ENCODE data around the gene FBXO17. TPM values are rescaled to one million over a fixed set of nuclear protein-coding genes. Genes with fewer than 3 reads are reported as not detected.
A peak's percentile ranks its signal among the peaks of the same experiment; 100 is the strongest.

The FBXO17 gene
- total RNA-seq, 3 donors from 2014 or later (not counting 1 experiment from before 2014, with no cell fraction given), result not detected

DNA sequence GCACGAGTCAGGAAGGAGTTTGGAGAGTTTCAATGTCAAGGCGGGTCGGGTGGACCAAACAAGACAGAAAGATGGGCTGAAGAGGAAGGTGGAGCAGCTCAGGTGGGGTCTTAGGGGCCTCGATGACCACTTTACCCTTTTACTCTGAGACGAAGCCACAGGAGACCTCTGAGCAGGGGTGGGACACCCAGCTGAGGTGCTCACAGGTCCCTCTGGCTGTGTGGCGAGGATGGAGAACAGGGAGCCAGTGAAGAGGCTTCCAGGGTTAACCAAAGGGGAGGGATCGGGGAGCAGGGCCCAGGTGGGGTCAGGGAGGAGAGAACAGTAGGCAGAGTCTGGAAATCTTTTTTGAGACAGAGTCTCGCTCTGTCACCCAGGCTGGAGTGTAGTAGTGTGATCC, 61.6 kb downstream of the FBXO17 start:
- no peaks in the 10 kb centered on the region for H3K27me3 Mint-ChIP-seq (ENCODE audit: low read depth in 2 of 2)
- H3K27ac Mint-ChIP-seq, result no peak overlapping the region
- no peaks in the 10 kb centered on the region for H3K36me3 Mint-ChIP-seq
- intact Hi-C loops (cut with micrococcal nuclease), result no loop called here
- Histone ChIP-seq H3K4me1 (ENCODE audit: control insufficient read depth, insufficient read depth, low read length) (peaks cover 19% of the 10 kb centered on the region), H3K27me3 (ENCODE audit: control insufficient read depth, insufficient read depth, low read length) (no peaks in the 10 kb centered on the region), H3K9me3 (ENCODE audit: control insufficient read depth, insufficient read depth, low read length) (no peaks in the 10 kb centered on the region), H3K4me3 (ENCODE audit: low read length) (no peak overlapping the region), H3K36me3 (ENCODE audit: control insufficient read depth, insufficient read depth, low read length) (no peaks in the 10 kb centered on the region), H3K27ac (ENCODE audit: low read length) (no peak overlapping the region)
- peaks cover 11 to 23% of the 10 kb centered on the region in 2 donors for H3K4me1 Mint-ChIP-seq
- H3K4me3 Mint-ChIP-seq, result no peak overlapping the region
- 92% methylated on average over 8 of the region's 8 CpGs for WGBS (ENCODE audit: insufficient coverage)
- no peaks in the 10 kb centered on the region for H3K9me3 Mint-ChIP-seq
- DNase-seq (no peak), ATAC-seq (no peak)
- TF ChIP-seq, protein P1, sequence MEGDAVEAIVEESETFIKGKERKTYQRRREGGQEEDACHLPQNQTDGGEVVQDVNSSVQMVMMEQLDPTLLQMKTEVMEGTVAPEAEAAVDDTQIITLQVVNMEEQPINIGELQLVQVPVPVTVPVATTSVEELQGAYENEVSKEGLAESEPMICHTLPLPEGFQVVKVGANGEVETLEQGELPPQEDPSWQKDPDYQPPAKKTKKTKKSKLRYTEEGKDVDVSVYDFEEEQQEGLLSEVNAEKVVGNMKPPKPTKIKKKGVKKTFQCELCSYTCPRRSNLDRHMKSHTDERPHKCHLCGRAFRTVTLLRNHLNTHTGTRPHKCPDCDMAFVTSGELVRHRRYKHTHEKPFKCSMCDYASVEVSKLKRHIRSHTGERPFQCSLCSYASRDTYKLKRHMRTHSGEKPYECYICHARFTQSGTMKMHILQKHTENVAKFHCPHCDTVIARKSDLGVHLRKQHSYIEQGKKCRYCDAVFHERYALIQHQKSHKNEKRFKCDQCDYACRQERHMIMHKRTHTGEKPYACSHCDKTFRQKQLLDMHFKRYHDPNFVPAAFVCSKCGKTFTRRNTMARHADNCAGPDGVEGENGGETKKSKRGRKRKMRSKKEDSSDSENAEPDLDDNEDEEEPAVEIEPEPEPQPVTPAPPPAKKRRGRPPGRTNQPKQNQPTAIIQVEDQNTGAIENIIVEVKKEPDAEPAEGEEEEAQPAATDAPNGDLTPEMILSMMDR (IDR thresholded peaks at IDR 0.05), result no peak

DNA sequence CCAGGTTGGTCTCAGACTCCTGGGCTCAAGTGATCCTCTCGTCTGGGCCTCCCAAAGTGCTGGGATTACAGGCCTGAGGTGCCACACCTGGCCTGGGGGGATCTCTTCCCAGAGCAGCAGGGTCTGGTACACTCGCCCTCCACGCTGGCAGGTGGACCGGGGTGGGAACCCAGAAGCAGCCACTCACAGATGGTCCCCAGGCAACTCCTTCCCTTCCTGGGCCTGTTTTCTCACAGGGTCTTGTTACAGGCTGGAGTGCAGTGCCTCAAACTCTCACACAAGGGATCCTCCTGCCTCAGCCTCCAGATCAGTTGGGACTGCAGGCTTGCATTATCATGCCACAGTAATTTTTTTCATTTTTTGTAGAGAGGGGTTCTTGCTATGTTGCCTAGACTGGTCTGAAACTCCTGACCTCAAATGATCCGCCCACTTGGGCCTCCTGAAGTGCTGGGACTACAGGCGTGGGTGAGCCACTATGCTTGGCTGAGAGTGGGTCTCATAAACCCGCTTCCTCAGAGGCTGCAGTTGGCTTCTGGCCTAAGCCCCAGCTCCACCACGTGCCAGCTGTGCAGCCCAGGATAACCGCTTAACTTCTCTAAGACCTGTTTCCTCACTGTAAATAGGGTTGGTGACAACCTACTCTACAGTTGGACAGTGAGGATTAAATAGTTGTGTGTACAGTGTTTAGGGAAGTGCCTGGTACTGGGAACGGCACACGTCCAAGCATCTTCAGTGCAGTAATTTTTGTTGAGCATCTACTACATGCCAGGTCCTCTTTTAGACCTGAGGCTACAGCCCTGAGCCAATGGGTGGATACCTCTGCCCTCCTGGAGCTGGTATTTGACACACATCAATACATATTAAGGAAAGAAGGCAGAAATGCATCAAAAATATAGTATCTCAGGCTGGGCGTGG, 62.7 kb downstream of the FBXO17 start:
- Mint-ChIP-seq H3K36me3 (no peaks in the 10 kb centered on the region), H3K4me3 (no peak overlapping the region), H3K27me3 (ENCODE audit: low read depth in 2 of 2) (no peaks in the 10 kb centered on the region), H3K27ac (peak overlapping the region; percentile 36 to 63), H3K4me1 (peaks cover 16 to 32% of the 10 kb centered on the region in 2 donors), H3K9me3 (no peaks in the 10 kb centered on the region)
- DNase-seq (no peak), ATAC-seq (peak in 1 of 3 donors; percentile 27)
- H3K4me1 ChIP-seq (ENCODE audit: control insufficient read depth, insufficient read depth, low read length), result peaks cover 25% of the 10 kb centered on the region
- no peaks in the 10 kb centered on the region for H3K9me3 ChIP-seq (ENCODE audit: control insufficient read depth, insufficient read depth, low read length)
- no peak overlapping the region for H3K27ac ChIP-seq (ENCODE audit: low read length)
- 64% methylated on average over 12 of the region's 12 CpGs for WGBS (ENCODE audit: insufficient coverage)
- TF ChIP-seq, protein P1 (IDR thresholded peaks at IDR 0.05), result no peak
- H3K27me3 ChIP-seq (ENCODE audit: control insufficient read depth, insufficient read depth, low read length), result no peaks in the 10 kb centered on the region
- no peak overlapping the region for H3K4me3 ChIP-seq (ENCODE audit: low read length)
- intact Hi-C loops (cut with micrococcal nuclease), result no loop called here
- H3K36me3 ChIP-seq (ENCODE audit: control insufficient read depth, insufficient read depth, low read length), result peaks cover 2% of the 10 kb centered on the region

DNA sequence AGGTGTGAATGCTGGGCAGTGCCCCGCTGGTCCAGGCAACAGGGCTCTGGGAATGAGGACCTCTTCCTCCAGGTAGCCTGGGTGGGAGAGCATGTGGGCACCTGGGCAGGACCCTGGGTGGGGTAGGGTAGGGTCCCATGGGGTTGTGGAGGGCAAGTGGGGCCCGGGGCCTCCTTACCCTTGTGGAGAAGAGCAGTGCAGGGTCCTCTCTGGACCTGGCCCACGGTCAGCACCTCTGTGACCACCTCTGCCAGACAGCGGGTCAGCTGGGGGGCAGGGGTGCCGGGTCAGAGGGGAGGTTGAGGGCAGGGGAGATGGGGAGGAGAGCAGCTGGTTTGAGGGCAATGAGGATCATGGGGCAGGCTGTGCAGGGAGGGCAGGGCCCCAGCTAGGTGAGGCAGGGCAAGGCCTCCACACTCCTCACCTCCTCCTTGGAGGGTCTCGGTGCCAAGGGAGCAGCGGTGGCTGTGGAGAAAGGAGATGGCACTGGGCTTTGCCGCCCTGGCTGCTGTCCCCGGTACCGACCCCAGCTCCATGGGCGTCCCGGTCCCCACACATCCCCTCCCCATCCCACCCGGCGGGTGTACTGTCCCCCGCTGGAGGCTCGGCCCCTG, 64.0 kb downstream of the FBXO17 start:
- intact Hi-C loops (cut with micrococcal nuclease), result no loop called here
- 89% methylated on average over 16 of the region's 16 CpGs for WGBS (ENCODE audit: insufficient coverage)
- H3K9me3 ChIP-seq (ENCODE audit: control insufficient read depth, insufficient read depth, low read length), result no peaks in the 10 kb centered on the region
- ATAC-seq (no peak), DNase-seq (no peak)
- H3K36me3 ChIP-seq (ENCODE audit: control insufficient read depth, insufficient read depth, low read length), result peaks cover 15% of the 10 kb centered on the region
- Mint-ChIP-seq H3K27ac (no peak overlapping the region), H3K4me1 (peaks cover 16 to 41% of the 10 kb centered on the region in 2 donors), H3K27me3 (ENCODE audit: low read depth in 2 of 2) (no peaks in the 10 kb centered on the region), H3K4me3 (no peak overlapping the region), H3K9me3 (no peaks in the 10 kb centered on the region), H3K36me3 (no peaks in the 10 kb centered on the region)
- peaks cover 25% of the 10 kb centered on the region for H3K4me1 ChIP-seq (ENCODE audit: control insufficient read depth, insufficient read depth, low read length)
- H3K27ac ChIP-seq (ENCODE audit: low read length), result no peak overlapping the region
- no peaks in the 10 kb centered on the region for H3K27me3 ChIP-seq (ENCODE audit: control insufficient read depth, insufficient read depth, low read length)
- no peak overlapping the region for H3K4me3 ChIP-seq (ENCODE audit: low read length)
- TF ChIP-seq, protein P1 (IDR thresholded peaks at IDR 0.05), result no peak

All from natural killer cell (primary cell).